ENCODE results near the gene SEC16B.
"Not testable (repeated sequence)": the region's sequence is repeated elsewhere in the genome, so short reads cannot be mapped to it uniquely, and the experiment has no call there.

The SEC16B gene

GRCh38 chr1:177995369-177995768 is 25.5 kb upstream of the SEC16B start:
- ChIA-PET POLR2A (ENCODE audit: low non-redundant PET) (no interaction called here), CTCF (interaction anchor here (1.2 kb wide), 1 partner anchor 36 kb away, joined by 3 read pairs; no protein-coding TSS in a partner anchor)
- DNase-seq (ENCODE audit: low spot score): no peak
- no peak overlapping the region for H3K27ac ChIP-seq
- TF ChIP-seq CTCF (conservative IDR thresholded peaks at IDR 0.05; ENCODE audit: low read depth): no peak

- POLR2A ChIA-PET (ENCODE audit: low non-redundant PET); CTCF ChIA-PET; DNase-seq (ENCODE audit: low spot score); H3K27ac ChIP-seq: not testable (repeated sequence)
These were observed 16.4 kb upstream of the SEC16B start for GRCh38 chr1:177986281-177986680.

GRCh38 chr1:177984761-177985160 is 14.9 kb upstream of the SEC16B start:
- no peak for TF ChIP-seq CTCF (conservative IDR thresholded peaks at IDR 0.05; ENCODE audit: low read depth)
- POLR2A ChIA-PET (ENCODE audit: low non-redundant PET): no interaction called here
- H3K27ac ChIP-seq: no peak overlapping the region
- CTCF ChIA-PET: no interaction called here
- no peak for DNase-seq (ENCODE audit: low spot score)

- CTCF ChIA-PET: no interaction called here
- peak; percentile 42 for DNase-seq (ENCODE audit: low spot score)
- H3K27ac ChIP-seq: no peak overlapping the region
- TF ChIP-seq CTCF (conservative IDR thresholded peaks at IDR 0.05; ENCODE audit: low read depth): no peak
- POLR2A ChIA-PET (ENCODE audit: low non-redundant PET): no interaction called here
These were observed 14.3 kb upstream of the SEC16B start for GRCh38 chr1:177984136-177984525.

- TF ChIP-seq CTCF (conservative IDR thresholded peaks at IDR 0.05; ENCODE audit: low read depth): no peak
- H3K27ac ChIP-seq: no peak overlapping the region
- no peak for DNase-seq (ENCODE audit: low spot score)
- ChIA-PET CTCF (interaction anchor here (0.7 kb wide), 1 partner anchor 38 kb away, joined by 5 read pairs; no protein-coding TSS in a partner anchor), POLR2A (ENCODE audit: low non-redundant PET) (no interaction called here)
These were observed 13.8 kb upstream of the SEC16B start for GRCh38 chr1:177983482-177984135.

- no peak for DNase-seq (ENCODE audit: low spot score)
- CTCF ChIA-PET: interaction anchor here (0.7 kb wide), 1 partner anchor 37 kb away, joined by 5 read pairs; no protein-coding TSS in a partner anchor
- no peak for TF ChIP-seq CTCF (conservative IDR thresholded peaks at IDR 0.05; ENCODE audit: low read depth)
- POLR2A ChIA-PET (ENCODE audit: low non-redundant PET): no interaction called here
- no peak overlapping the region for H3K27ac ChIP-seq
These were observed 13.2 kb upstream of the SEC16B start for GRCh38 chr1:177983077-177983476.

- ChIA-PET CTCF (no interaction called here), POLR2A (ENCODE audit: low non-redundant PET) (no interaction called here)
- H3K27ac ChIP-seq: no peak overlapping the region
- no peak for TF ChIP-seq CTCF (conservative IDR thresholded peaks at IDR 0.05; ENCODE audit: low read depth)
- DNase-seq (ENCODE audit: low spot score): no peak
These were observed 11.3 kb upstream of the SEC16B start for GRCh38 chr1:177981200-177981599.

Data from RWPE1 (cell line).